Stimulated activated CD8-positive, alpha-beta memory T cell treated with anti-CD3 and anti-CD28 coated beads, Interleukin-7, amount 100 ng/mL, for 4 hours (primary cell): ENCODE results near the gene PTGES2.
A peak's percentile ranks its signal among the peaks of the same experiment; 100 is the strongest.
"Not testable (repeated sequence)": the region's sequence is repeated elsewhere in the genome, so short reads cannot be mapped to it uniquely, and the experiment has no call there.

Experiments used
- DNase-seq, 2 donors: peaks; one replicate each; pipeline ENCODE4 v3.0.0-alpha.2; 2020; ENCODE audit warnings: low read depth in 2 of 2

The PTGES2 gene

GRCh38 chr9:128088253-128088945 lies 39.1 kb downstream of the PTGES2 start:
- DNase-seq: no peak

- DNase-seq: no peak
Measured at GRCh38 chr9:128087262-128087661, 40.3 kb downstream of the PTGES2 start.

- DNase-seq: no peak
Measured at GRCh38 chr9:128085943-128086342, 41.6 kb downstream of the PTGES2 start.

GRCh38 chr9:128084746-128085145 lies 42.8 kb downstream of the PTGES2 start:
- no peak for DNase-seq

GRCh38 chr9:128082151-128082550 lies 45.4 kb downstream of the PTGES2 start:
- no peak for DNase-seq

- no peak for DNase-seq
Measured at GRCh38 chr9:128081056-128081455, 46.5 kb downstream of the PTGES2 start.

GRCh38 chr9:128080206-128080605 lies 47.3 kb downstream of the PTGES2 start:
- no peak for DNase-seq

- DNase-seq: no peak
Measured at GRCh38 chr9:128078504-128079434, 48.8 kb downstream of the PTGES2 start.

- DNase-seq: no peak
Measured at GRCh38 chr9:128077847-128078503, 49.6 kb downstream of the PTGES2 start.

GRCh38 chr9:128073253-128073886 lies 54.2 kb downstream of the PTGES2 start:
- DNase-seq: no peak

- DNase-seq: peak; percentile 34 to 48
Measured at GRCh38 chr9:128072144-128073021, 55.1 kb downstream of the PTGES2 start.

- not testable (repeated sequence) for DNase-seq
Measured at GRCh38 chr9:128071475-128071874, 56.1 kb downstream of the PTGES2 start.

- DNase-seq: no peak
Measured at GRCh38 chr9:128070874-128071273, 56.7 kb downstream of the PTGES2 start.
